Tibial nerve (tissue), 4 donors: ENCODE data around the gene TCEAL6.

Experiments
- EP300 ChIP-seq, 2 donors: sonication (generic); formaldehyde crosslinking; IDR thresholded peaks; one replicate each; pipeline ENCODE4 v1.6.1; 2017; ENCODE audit warnings: antibody characterized with exemption in 2 of 2, mild to moderate bottlenecking in 1 of 2
- POLR2A ChIP-seq, 2 donors: fragments of 450-650 bp; IDR thresholded peaks; one replicate each; pipeline ENCODE4 v1.6.1; 2017; ENCODE audit warnings: antibody characterized with exemption in 2 of 2, mild to moderate bottlenecking in 2 of 2, moderate library complexity in 2 of 2
- TF ChIP-seq, protein P1 (sequence below), 5 experiments: fragments of 200-600 bp in 3 of 5; fragments of 450-650 bp in 2 of 5; sonication (generic) in 3 of 5; IDR thresholded peaks; one replicate each; pipeline ENCODE4 v1.5.1; 2016 to 2019; ENCODE audit warnings: antibody characterized with exemption in 5 of 5, mild to moderate bottlenecking in 3 of 5, moderate library complexity in 2 of 5

- TF ChIP-seq, protein P1, sequence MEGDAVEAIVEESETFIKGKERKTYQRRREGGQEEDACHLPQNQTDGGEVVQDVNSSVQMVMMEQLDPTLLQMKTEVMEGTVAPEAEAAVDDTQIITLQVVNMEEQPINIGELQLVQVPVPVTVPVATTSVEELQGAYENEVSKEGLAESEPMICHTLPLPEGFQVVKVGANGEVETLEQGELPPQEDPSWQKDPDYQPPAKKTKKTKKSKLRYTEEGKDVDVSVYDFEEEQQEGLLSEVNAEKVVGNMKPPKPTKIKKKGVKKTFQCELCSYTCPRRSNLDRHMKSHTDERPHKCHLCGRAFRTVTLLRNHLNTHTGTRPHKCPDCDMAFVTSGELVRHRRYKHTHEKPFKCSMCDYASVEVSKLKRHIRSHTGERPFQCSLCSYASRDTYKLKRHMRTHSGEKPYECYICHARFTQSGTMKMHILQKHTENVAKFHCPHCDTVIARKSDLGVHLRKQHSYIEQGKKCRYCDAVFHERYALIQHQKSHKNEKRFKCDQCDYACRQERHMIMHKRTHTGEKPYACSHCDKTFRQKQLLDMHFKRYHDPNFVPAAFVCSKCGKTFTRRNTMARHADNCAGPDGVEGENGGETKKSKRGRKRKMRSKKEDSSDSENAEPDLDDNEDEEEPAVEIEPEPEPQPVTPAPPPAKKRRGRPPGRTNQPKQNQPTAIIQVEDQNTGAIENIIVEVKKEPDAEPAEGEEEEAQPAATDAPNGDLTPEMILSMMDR (IDR thresholded peaks at IDR 0.05), result no peak
- no peak for TF ChIP-seq POLR2A (IDR thresholded peaks at IDR 0.05)
- TF ChIP-seq EP300 (IDR thresholded peaks at IDR 0.05), result no peak
These were observed 43.9 kb upstream of the TCEAL6 start for GRCh38 chrX:102185967-102186720.
